Activated CD4-positive, alpha-beta memory T cell treated with anti-CD3 and anti-CD28 coated beads for 36 hours (primary cell): Measurements from ENCODE around the gene PHB1. TPM values are rescaled to one million over a fixed set of nuclear protein-coding genes. Genes with fewer than 3 reads are reported as not detected.
"Not testable (repeated sequence)": the region's sequence is repeated elsewhere in the genome, so short reads cannot be mapped to it uniquely, and the experiment has no call there.

Experiments used
- CTCF ChIA-PET: fragments of 350-600 bp; sonication (Branson Sonifier 250); formaldehyde crosslinking; loops from one replicate; lab custom pipeline; 2021; ENCODE audit warnings: antibody characterized with exemption, inconsistent platforms; lab: Charles Lee
- POLR2A ChIA-PET: fragments of 350-600 bp; sonication (Branson Sonifier 250); formaldehyde crosslinking; loops from one replicate; lab custom pipeline; 2021; ENCODE audit warnings: antibody characterized with exemption; lab: Charles Lee
- DNase-seq: peaks from one replicate; pipeline ENCODE4 v3.0.0-alpha.2; 2020
- H3K27ac Mint-ChIP-seq: one replicate; pipeline ENCODE4 v1.8.0; 2021; ENCODE audit warnings: mixed read lengths
- H3K27me3 Mint-ChIP-seq: one replicate; pipeline ENCODE4 v1.8.0; 2021; ENCODE audit warnings: mixed read lengths
- H3K36me3 Mint-ChIP-seq: one replicate; pipeline ENCODE4 v1.8.0; 2021; ENCODE audit warnings: mixed read lengths
- H3K4me1 Mint-ChIP-seq: one replicate; pipeline ENCODE4 v1.8.0; 2021; ENCODE audit warnings: low read depth, mixed read lengths
- H3K4me3 Mint-ChIP-seq: one replicate; pipeline ENCODE4 v1.8.0; 2021; ENCODE audit warnings: mild to moderate bottlenecking, mixed read lengths
- H3K9me3 Mint-ChIP-seq: one replicate; pipeline ENCODE4 v1.8.0; 2021; ENCODE audit warnings: mixed read lengths
- intact Hi-C: fragments of 100-400 bp; cut with micrococcal nuclease; formaldehyde crosslinking; loops from one replicate; pipeline ENCODE4 v1.15.1; 2023
- total RNA-seq, 2 experiments: library from RNA; stranded (reverse); gene quantifications; one replicate each; pipeline ENCODE4 v1.2.3, GENCODE V29; 2021

PHB1 gene
- total RNA-seq, 2 experiments from 2014 or later: 280 to 295 TPM

DNA sequence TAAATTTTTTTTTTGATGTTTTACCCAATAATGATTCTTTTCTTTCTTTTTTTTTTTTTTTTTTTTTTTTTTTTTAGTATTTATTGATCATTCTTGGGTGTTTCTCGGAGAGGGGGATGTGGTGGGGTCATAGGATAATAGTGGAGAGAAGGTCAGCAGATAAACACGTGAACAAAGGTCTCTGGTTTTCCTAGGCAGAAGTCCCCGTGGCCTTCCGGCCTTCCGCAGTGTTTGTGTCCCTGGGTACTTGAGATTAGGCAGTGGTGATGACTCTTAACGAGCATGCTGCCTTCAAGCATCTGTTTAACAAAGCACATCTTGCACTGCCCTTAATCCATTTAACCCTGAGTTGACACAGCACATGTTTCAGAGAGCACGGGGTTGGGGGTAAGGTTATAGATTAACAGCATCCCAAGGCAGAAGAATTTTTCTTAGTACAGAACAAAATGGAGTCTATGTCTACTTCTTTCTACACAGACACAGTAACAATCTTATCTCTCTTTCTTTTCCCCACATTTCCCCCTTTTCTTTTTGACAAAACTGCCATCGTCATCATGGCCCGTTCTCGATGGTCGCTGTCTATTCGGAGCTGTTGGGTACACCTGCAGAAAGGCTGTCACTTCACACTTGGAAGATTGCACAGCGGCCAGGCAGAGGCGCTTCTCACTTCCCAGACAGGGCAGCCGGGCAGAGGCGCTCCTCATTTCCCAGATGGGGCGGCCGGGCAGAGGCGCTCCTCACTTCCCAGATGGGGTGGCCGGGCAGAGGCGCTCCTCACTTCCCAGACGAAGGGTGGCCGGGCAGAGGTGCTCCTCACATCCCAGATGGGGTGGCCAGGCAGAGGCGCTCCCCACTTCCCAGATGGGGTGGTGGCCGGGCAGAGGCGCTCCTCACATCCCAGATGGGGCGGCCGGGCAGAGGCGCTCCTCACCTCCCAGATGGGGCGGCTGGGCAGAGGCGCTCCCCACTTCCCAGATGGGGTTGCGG, 4.4 kb upstream of the PHB1 start:
- intact Hi-C loops: loop anchor here (10.0 kb wide), 2 partner anchors 256 to 366 kb away; partner anchors contain the start of genes KAT7 and SPOP
- H3K4me1 Mint-ChIP-seq: peaks cover 13% of the 10 kb centered on the region
- CTCF ChIA-PET, H3K9me3 Mint-ChIP-seq, H3K36me3 Mint-ChIP-seq, DNase-seq, POLR2A ChIA-PET, H3K4me3 Mint-ChIP-seq, H3K27me3 Mint-ChIP-seq, H3K27ac Mint-ChIP-seq: not testable (repeated sequence)

DNA sequence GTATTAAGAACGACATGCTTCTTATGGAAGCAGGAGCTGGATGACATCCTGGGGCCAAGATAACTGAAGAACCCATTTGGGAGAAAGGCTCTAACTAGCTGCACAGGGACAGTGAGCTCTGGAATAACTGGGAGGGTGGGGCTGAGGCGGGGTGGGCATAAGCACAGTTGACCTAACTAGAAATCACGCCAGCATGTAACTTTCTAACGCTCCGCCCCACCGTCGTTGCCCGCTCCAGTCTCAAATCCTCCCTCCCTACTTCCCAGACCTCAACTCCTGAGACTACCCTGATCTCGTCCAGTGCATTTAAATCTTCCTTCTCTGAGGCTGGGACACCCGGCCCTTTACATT, 436 bp downstream of the PHB1 start:
- Mint-ChIP-seq H3K4me3 (peak overlapping the region; percentile 97), H3K27me3 (no peaks in the 10 kb centered on the region), H3K36me3 (peaks cover 23% of the 10 kb centered on the region), H3K4me1 (peaks cover 19% of the 10 kb centered on the region), H3K27ac (peak overlapping the region; percentile 76), H3K9me3 (no peaks in the 10 kb centered on the region)
- ChIA-PET CTCF (interaction anchor here (0.7 to 8.8 kb wide), 7 partner anchors 82 to 292 kb away, joined by 3 to 167 read pairs (median 3); no protein-coding TSS in a partner anchor), POLR2A (no interaction called here)
- no peak for DNase-seq
- intact Hi-C loops: loop anchor here (5.0 to 10.0 kb wide), 3 partner anchors 261 to 371 kb away; partner anchors contain the start of genes KAT7 and SPOP

DNA sequence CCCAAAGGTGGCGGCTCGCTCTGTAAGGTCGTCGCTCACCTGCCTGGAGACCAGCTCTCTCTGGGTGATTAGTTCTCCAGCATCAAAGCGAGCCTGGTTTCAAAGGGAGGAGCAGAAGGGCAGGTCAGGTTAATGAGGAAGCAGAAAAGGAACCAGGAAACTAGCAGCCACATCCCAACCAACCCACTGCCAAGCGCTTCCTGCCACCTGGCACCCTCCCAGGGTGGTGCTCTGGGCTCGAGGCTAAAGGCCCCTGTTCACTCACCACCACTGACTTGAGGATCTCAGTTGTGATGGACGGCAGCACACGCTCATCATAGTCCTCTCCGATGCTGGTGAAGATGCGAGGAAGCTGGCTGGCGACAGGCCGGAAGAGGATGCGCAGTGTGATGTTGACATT, 5.6 kb downstream of the PHB1 start:
- no peak overlapping the region for H3K4me3 Mint-ChIP-seq
- intact Hi-C loops: loop anchor here (2.0 kb wide), 1 partner anchor 140 kb away; no protein-coding TSS in a partner anchor
- H3K4me1 Mint-ChIP-seq: peaks cover 17% of the 10 kb centered on the region
- ChIA-PET CTCF (interaction anchor here (1.0 to 8.8 kb wide), 8 partner anchors 10 to 147 kb away, joined by 3 to 167 read pairs (median 6); no protein-coding TSS in a partner anchor), POLR2A (no interaction called here)
- H3K27ac Mint-ChIP-seq: no peak overlapping the region
- H3K9me3 Mint-ChIP-seq: no peaks in the 10 kb centered on the region
- peaks cover 64% of the 10 kb centered on the region for H3K36me3 Mint-ChIP-seq
- no peak for DNase-seq
- H3K27me3 Mint-ChIP-seq: no peaks in the 10 kb centered on the region

DNA sequence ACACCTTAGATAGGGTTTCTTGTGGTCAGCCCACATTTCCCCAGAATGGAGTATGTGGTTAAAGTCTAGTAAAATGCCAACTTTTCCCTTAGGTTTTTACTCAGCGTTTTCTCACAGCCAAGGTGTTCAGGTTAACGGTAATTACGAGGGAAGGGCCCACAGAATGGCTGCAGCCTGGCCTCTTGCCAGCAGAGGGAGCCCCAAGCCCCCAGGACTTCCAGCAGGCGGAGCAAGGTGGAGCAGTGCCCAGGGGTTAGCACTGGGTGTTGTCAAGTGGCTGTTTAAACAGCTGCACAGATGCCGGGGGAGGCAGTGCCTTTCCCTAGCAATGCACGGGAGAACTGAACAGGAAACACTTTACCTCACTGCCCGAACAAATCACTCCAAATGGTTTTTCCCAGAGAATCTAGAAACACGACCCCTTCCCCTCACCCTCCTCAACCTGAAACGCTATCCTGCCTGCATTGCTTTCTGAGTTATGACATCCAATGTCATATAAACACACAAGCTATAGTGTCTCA, 6.6 kb downstream of the PHB1 start:
- CTCF ChIA-PET: interaction anchor here (0.6 to 8.8 kb wide), 31 partner anchors 9 to 556 kb away, joined by 3 to 167 read pairs (median 5); partner anchors contain the start of genes NGFR and SLC35B1
- Mint-ChIP-seq H3K9me3 (no peaks in the 10 kb centered on the region), H3K27me3 (no peaks in the 10 kb centered on the region), H3K4me3 (no peak overlapping the region), H3K4me1 (peaks cover 13% of the 10 kb centered on the region), H3K36me3 (peaks cover 73% of the 10 kb centered on the region), H3K27ac (peak overlapping the region; percentile 40)
- peak; percentile 91 for DNase-seq
- intact Hi-C loops: loop anchor here (1.0 to 2.0 kb wide), 2 partner anchors 141 to 148 kb away; no protein-coding TSS in a partner anchor
- POLR2A ChIA-PET: no interaction called here

DNA sequence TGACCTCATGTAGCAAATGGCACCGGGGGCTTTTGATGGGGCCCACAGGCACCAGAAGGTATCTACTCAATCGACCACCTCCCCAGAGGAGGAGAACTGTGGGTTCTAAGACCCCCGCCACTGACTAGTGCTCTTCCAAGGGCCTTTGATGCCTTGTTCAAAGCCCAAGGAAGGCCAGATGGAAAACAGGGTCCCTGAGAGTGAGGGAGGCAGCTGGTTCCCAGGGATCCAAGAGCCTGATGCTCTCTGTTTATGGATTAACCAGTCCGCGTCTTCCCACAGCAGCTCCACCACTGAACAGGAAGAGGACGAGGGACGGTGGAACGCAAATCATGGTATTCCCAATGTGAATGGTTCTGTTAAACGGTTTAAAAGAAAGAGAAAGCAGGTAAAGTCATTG, 7.6 kb downstream of the PHB1 start:
- no peak overlapping the region for H3K27ac Mint-ChIP-seq
- ChIA-PET CTCF (interaction anchor here (0.6 to 8.8 kb wide), 21 partner anchors 8 to 443 kb away, joined by 3 to 167 read pairs (median 6); partner anchors contain the start of genes NGFR and SLC35B1), POLR2A (no interaction called here)
- no peak overlapping the region for H3K4me3 Mint-ChIP-seq
- intact Hi-C loops: no loop called here
- peaks cover 74% of the 10 kb centered on the region for H3K36me3 Mint-ChIP-seq
- H3K4me1 Mint-ChIP-seq: peaks cover 11% of the 10 kb centered on the region
- no peaks in the 10 kb centered on the region for H3K27me3 Mint-ChIP-seq
- no peaks in the 10 kb centered on the region for H3K9me3 Mint-ChIP-seq
- no peak for DNase-seq

DNA sequence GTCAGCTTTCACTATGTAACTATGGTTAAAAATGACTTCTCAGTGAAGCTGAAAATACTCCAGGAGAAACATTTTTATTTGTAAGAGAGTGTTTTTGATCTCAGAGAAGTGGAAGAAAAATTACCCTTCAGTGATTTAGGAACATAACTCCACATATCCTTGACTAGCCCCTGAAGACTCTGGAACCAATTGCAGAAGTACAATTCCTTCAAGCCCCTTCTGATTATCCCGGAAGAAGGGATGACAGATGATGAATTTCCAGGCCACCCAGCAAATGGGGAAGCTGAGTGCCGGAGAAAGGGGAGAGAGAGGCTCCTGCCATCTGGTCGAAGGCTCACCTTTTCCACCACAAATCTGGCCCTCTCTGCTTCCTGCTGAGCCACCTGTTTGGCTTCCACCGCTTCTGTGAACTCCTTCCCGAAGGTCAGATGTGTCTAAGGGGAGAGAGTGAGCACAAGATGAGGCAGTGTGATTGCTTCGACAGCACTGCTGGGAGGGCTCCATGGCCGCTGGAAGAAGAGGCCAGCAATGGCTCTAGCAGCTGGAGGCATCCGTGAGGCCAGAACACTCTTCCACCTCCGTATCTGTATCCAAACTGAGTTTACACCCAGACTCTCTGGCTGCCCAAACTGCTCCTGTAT, 8.1 kb downstream of the PHB1 start:
- H3K27me3 Mint-ChIP-seq: no peaks in the 10 kb centered on the region
- intact Hi-C loops: no loop called here
- no peak overlapping the region for H3K4me3 Mint-ChIP-seq
- POLR2A ChIA-PET: no interaction called here
- peaks cover 68% of the 10 kb centered on the region for H3K36me3 Mint-ChIP-seq
- DNase-seq: no peak
- H3K4me1 Mint-ChIP-seq: peaks cover 11% of the 10 kb centered on the region
- H3K27ac Mint-ChIP-seq: no peak overlapping the region
- no peaks in the 10 kb centered on the region for H3K9me3 Mint-ChIP-seq
- CTCF ChIA-PET: interaction anchor here (1.0 to 8.8 kb wide), 5 partner anchors 8 to 150 kb away, joined by 3 to 167 read pairs (median 12); no protein-coding TSS in a partner anchor

DNA sequence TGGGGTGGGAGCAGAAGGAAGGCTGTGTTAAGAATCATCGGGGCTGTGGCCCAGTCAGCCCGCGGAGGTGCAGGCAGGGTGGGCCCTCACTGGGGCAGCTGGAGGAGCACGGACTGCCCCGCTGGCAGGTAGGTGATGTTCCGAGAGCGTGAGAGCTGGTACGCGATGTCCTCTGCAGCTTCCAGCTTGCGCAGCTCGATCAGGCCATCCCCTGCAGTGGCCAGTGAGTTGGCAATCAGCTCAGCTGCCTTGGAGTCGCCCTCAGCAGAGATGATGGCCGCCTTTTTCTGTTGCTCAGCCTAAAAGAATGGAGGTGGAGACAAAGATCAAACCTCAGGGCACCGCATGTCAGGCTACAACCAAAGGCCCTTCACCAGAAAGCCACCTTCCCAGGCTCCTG, 9.8 kb downstream of the PHB1 start:
- intact Hi-C loops: no loop called here
- Mint-ChIP-seq H3K27ac (no peak overlapping the region), H3K9me3 (no peaks in the 10 kb centered on the region), H3K27me3 (no peaks in the 10 kb centered on the region), H3K4me1 (peaks cover 11% of the 10 kb centered on the region), H3K4me3 (no peak overlapping the region), H3K36me3 (peaks cover 63% of the 10 kb centered on the region)
- no peak for DNase-seq
- ChIA-PET POLR2A (no interaction called here), CTCF (interaction anchor here (1.5 kb wide), 1 partner anchor 152 kb away, joined by 12 read pairs; no protein-coding TSS in a partner anchor)

DNA sequence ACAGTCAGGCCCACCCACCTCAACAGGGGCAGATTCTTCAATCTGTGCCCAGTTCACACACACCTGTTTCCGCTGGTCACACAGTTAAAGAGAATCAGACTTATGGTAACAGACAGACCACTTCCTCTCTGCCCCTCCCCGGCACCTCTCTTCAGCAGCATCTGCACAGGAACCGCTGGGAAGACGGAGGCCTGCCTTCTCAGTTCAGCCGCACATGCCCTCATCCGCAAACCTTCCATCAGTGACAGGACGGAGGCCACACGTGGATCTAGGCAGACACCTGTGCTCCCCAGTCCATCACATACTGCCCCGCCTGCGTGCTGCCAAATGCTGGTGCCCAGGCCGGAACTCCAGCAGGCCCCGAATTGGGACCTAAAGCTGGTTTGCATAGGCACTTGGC, 10.3 kb downstream of the PHB1 start:
- H3K27ac Mint-ChIP-seq: no peak overlapping the region
- no peaks in the 10 kb centered on the region for H3K27me3 Mint-ChIP-seq
- intact Hi-C loops: no loop called here
- H3K4me1 Mint-ChIP-seq: peaks cover 11% of the 10 kb centered on the region
- ChIA-PET CTCF (no interaction called here), POLR2A (no interaction called here)
- no peak overlapping the region for H3K4me3 Mint-ChIP-seq
- H3K9me3 Mint-ChIP-seq: no peaks in the 10 kb centered on the region
- peaks cover 64% of the 10 kb centered on the region for H3K36me3 Mint-ChIP-seq
- no peak for DNase-seq

DNA sequence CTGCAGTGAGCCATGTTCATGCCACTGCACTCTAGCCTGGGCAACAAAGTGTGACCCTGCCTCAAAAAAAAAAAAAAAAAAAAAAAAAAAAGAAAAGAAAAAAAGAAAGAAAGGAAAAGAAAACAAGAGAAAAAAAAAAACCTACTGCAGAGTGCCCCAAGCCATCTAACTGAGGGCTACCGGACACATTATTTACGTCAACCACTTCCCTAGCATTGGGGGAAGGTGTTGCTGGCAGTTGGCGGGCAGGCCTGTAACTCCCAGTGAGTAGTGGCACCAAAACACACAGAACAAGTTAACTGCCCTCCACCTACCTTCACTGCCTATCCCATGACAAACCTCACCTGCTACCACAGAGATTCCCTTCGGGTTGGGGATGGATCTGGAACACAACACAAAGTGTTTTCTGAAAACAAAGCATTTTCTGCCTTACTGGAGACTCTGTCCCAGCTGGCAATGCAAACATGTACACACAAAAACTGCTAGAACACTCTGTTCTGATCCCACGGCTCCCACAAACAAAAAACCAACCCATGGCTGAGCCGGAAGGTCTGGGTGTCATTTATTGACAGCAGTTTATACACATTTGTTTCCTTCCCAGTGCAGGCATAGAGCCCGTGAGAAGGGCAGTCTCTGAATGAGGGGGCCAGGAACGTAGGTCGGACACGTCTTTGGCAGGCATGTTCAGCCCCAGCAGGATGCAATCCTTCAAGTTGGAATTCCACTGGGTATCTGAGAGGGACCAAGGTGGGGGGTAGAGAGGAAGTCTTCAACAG, 11.0 kb downstream of the PHB1 start:
- intact Hi-C loops: no loop called here
- peaks cover 10% of the 10 kb centered on the region for H3K4me1 Mint-ChIP-seq
- no peak overlapping the region for H3K27ac Mint-ChIP-seq
- no peak overlapping the region for H3K4me3 Mint-ChIP-seq
- no peaks in the 10 kb centered on the region for H3K9me3 Mint-ChIP-seq
- ChIA-PET POLR2A (no interaction called here), CTCF (no interaction called here)
- no peak for DNase-seq
- no peaks in the 10 kb centered on the region for H3K27me3 Mint-ChIP-seq
- peaks cover 58% of the 10 kb centered on the region for H3K36me3 Mint-ChIP-seq

DNA sequence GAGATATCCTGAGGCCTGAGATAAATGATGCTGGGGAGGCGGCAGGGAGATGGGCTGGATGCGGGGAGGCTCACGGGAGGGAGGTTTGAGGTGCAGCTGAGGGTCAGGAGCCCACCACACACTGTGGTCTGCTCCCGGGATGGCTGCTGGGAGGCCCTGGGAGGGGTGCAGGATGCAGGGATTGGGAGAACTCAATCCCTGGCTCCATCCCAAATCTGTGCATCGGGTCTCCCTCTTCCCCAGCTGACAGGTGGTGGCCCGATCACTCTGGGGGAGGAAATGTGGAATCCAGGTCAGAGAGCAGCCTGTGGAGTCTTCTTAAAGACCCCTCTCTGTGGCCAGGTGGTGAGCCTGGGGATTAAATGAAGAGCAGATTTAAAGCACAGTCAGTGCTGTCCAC, 12.0 kb downstream of the PHB1 start:
- no peak for DNase-seq
- ChIA-PET CTCF (no interaction called here), POLR2A (no interaction called here)
- Mint-ChIP-seq H3K4me3 (no peak overlapping the region), H3K27me3 (no peaks in the 10 kb centered on the region), H3K36me3 (peaks cover 49% of the 10 kb centered on the region), H3K27ac (no peak overlapping the region), H3K4me1 (no peaks in the 10 kb centered on the region), H3K9me3 (no peaks in the 10 kb centered on the region)
- intact Hi-C loops: no loop called here

DNA sequence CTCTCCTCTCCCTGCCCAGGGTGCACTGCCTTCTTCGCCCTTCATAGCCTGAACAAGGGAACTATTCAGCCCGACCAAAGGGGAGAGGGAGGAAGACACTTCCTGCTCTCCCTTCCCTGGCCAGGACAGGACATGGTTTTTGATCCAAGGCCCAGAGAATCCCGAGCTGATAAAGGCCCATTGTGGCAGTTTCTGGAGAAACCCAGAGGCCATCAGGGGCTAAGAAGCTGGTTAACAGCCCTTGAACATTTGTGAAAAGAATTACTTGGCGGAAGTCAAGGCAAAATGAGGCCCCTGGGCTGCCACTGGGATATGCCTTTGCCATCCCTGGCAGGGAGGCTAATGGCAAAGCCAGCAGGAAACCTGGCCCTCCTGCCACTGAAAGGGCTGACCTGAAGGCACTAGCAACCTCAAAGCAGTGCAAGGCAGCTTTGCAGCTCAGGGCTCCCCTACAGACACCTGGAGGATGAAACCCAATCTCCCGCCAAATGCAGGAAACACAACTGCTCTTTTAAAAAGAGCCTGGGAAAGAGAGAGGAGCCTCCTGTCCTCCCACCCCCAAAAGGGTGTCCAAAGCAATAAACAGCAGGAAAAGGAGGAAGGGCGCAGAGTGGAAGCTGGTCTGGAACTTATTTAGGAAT, 12.6 kb downstream of the PHB1 start:
- CTCF ChIA-PET: no interaction called here
- Mint-ChIP-seq H3K4me1 (no peaks in the 10 kb centered on the region), H3K27ac (no peak overlapping the region), H3K4me3 (no peak overlapping the region), H3K9me3 (no peaks in the 10 kb centered on the region), H3K36me3 (peaks cover 44% of the 10 kb centered on the region), H3K27me3 (no peaks in the 10 kb centered on the region)
- POLR2A ChIA-PET: no interaction called here
- no peak for DNase-seq
- intact Hi-C loops: no loop called here
